ENCODE data around the gene SMOC2. TPM values are rescaled to one million over a fixed set of nuclear protein-coding genes. Genes with fewer than 3 reads are reported as not detected.

Gene SMOC2
- polyA plus RNA-seq, 3 donors, result not detected

DNA sequence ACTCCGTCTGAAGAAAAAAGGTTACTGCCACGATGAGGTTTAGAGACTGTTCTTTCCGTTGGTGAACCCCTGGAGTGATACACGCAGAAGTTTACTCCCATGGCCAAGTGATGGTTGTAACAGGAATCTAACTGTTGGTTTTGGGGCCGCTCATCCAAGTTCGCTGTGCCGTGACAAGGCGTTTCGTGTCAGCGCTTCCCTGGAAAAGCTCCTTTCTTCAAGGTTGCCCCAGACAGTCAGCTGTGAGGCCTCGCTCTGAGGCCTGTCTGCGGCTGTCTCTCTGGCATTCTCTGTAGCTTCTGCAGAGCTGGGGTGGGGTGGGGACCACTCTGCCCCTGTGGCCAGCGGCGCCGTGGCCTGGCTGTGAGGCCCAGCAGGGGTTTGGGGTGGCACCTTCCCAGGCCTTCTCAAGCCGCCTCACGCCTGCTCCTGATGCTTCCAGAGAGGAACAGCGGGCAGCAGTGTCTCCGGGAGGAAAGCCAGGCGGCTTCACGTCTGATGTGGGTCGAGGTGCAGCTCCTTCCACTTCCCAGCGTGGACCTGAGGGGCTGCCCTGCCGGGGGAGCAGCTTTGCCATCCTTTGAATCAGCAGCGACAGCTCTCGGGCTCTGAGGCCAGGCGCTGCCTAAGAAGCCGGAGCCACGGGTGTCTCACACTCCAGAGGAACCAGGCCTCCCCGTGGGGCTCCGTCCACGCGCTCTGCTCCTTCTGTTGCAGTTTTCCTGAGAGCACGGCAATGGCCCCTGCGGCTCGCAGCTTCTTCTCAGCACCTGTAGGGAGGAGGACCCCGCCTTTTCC is 76.2 kb downstream of the SMOC2 start:
- 87% methylated on average over 34 of the region's 37 CpGs for WGBS (ENCODE audit: insufficient coverage)
- Histone ChIP-seq H3K9ac (ENCODE audit: insufficient read depth, low read length, poor library complexity, severe bottlenecking) (no peak overlapping the region), H3K27me3 (ENCODE audit: control insufficient read depth in 2 of 2, insufficient read depth in 2 of 2, low read length in 2 of 2) (no peaks in the 10 kb centered on the region), H3K27ac (ENCODE audit: low read depth in 1 of 2, low read length in 2 of 2) (no peak overlapping the region), H3K4me2 (replicated peaks; ENCODE audit: extremely low read depth, low read length, poor library complexity, severe bottlenecking) (no peak overlapping the region), H2AFZ (ENCODE audit: insufficient read depth, low read depth, low read length, poor library complexity, severe bottlenecking) (no peak overlapping the region), H3K9me3 (replicated peaks in 1 of 2; ENCODE audit: control insufficient read depth in 1 of 2, insufficient read depth in 1 of 2, low read length in 2 of 2) (peaks cover 17 to 33% of the 10 kb centered on the region in 2 donors), H3K4me1 (ENCODE audit: control insufficient read depth in 1 of 2, insufficient read depth in 2 of 2, low read length in 2 of 2) (no peaks in the 10 kb centered on the region), H3K4me3 (replicated peaks in 1 of 3; ENCODE audit: low read depth in 2 of 3, low read length in 3 of 3) (no peak overlapping the region), H3K79me2 (ENCODE audit: insufficient read depth, low read length) (no peaks in the 10 kb centered on the region), H3K36me3 (replicated peaks in 1 of 2; ENCODE audit: control insufficient read depth in 1 of 2, insufficient read depth in 2 of 2, low read length in 2 of 2) (no peaks in the 10 kb centered on the region), H4K20me1 (ENCODE audit: insufficient read depth, low read length) (no peaks in the 10 kb centered on the region)
- Mint-ChIP-seq H3K4me1 (no peaks in the 10 kb centered on the region), H3K27me3 (ENCODE audit: low read depth in 3 of 3) (peaks cover 1 to 7% (median 2%) of the 10 kb centered on the region in 3 donors), H3K9me3 (peaks cover 0 to 14% (median 5%) of the 10 kb centered on the region in 7 donors), H3K36me3 (no peaks in the 10 kb centered on the region), H3K4me3 (no peak overlapping the region), H3K27ac (no peak overlapping the region)
- no peak for DNase-seq
- intact Hi-C loops (cut with micrococcal nuclease), result no loop called here
- TF ChIP-seq, protein P1, sequence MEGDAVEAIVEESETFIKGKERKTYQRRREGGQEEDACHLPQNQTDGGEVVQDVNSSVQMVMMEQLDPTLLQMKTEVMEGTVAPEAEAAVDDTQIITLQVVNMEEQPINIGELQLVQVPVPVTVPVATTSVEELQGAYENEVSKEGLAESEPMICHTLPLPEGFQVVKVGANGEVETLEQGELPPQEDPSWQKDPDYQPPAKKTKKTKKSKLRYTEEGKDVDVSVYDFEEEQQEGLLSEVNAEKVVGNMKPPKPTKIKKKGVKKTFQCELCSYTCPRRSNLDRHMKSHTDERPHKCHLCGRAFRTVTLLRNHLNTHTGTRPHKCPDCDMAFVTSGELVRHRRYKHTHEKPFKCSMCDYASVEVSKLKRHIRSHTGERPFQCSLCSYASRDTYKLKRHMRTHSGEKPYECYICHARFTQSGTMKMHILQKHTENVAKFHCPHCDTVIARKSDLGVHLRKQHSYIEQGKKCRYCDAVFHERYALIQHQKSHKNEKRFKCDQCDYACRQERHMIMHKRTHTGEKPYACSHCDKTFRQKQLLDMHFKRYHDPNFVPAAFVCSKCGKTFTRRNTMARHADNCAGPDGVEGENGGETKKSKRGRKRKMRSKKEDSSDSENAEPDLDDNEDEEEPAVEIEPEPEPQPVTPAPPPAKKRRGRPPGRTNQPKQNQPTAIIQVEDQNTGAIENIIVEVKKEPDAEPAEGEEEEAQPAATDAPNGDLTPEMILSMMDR (IDR thresholded peaks at IDR 0.05), result no peak

DNA sequence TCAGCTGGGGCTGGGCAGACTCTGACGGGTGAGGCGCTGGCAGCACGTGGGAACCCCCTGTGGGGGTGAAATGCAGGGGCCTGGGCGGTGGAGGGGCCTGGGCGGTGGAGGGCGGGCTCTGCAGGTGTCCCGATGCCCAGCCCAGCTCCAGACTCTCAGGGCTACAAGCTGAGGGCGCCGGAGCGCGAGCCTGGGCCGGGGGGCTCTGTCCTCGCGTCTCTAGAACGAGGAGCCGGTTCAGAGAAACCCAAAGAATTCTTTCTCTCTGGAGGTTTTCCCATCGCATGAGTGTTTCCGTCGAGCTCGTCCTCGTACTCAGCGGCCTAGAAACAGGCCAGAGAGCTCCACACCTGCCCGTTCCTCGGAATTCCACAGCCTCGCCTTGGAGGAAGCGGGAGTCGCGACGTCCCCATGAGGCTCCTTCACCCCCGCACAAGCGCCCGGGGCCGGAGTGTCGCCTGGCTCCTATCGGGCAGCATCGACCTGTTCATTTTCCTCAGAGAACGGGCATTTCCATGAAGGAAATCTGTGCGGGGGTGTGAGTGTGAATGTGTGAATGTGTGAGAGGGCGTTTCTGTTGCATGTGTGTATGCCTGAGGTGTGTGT is 76.9 kb downstream of the SMOC2 start:
- peaks cover 0 to 7% (median 2%) of the 10 kb centered on the region in 3 donors for H3K27me3 Mint-ChIP-seq (ENCODE audit: low read depth in 3 of 3)
- Histone ChIP-seq H3K9ac (ENCODE audit: insufficient read depth, low read length, poor library complexity, severe bottlenecking) (no peak overlapping the region), H3K4me3 (replicated peaks in 1 of 3; ENCODE audit: low read depth in 2 of 3, low read length in 3 of 3) (no peak overlapping the region), H3K4me2 (replicated peaks; ENCODE audit: extremely low read depth, low read length, poor library complexity, severe bottlenecking) (no peak overlapping the region), H3K36me3 (replicated peaks in 1 of 2; ENCODE audit: control insufficient read depth in 1 of 2, insufficient read depth in 2 of 2, low read length in 2 of 2) (no peaks in the 10 kb centered on the region), H3K27me3 (ENCODE audit: control insufficient read depth in 2 of 2, insufficient read depth in 2 of 2, low read length in 2 of 2) (no peaks in the 10 kb centered on the region), H2AFZ (ENCODE audit: insufficient read depth, low read depth, low read length, poor library complexity, severe bottlenecking) (no peak overlapping the region), H4K20me1 (ENCODE audit: insufficient read depth, low read length) (no peaks in the 10 kb centered on the region), H3K4me1 (ENCODE audit: control insufficient read depth in 1 of 2, insufficient read depth in 2 of 2, low read length in 2 of 2) (no peaks in the 10 kb centered on the region), H3K27ac (ENCODE audit: low read depth in 1 of 2, low read length in 2 of 2) (no peak overlapping the region), H3K9me3 (replicated peaks in 1 of 2; ENCODE audit: control insufficient read depth in 1 of 2, insufficient read depth in 1 of 2, low read length in 2 of 2) (peaks cover 17 to 33% of the 10 kb centered on the region in 2 donors), H3K79me2 (ENCODE audit: insufficient read depth, low read length) (no peaks in the 10 kb centered on the region)
- intact Hi-C loops (cut with micrococcal nuclease), result no loop called here
- H3K9me3 Mint-ChIP-seq, result peaks cover 0 to 14% (median 5%) of the 10 kb centered on the region in 7 donors
- no peaks in the 10 kb centered on the region for H3K36me3 Mint-ChIP-seq
- 87% methylated on average over 35 of the region's 39 CpGs for WGBS (ENCODE audit: insufficient coverage)
- H3K27ac Mint-ChIP-seq, result no peak overlapping the region
- H3K4me3 Mint-ChIP-seq, result no peak overlapping the region
- no peak for DNase-seq
- TF ChIP-seq, protein P1 (IDR thresholded peaks at IDR 0.05), result no peak
- H3K4me1 Mint-ChIP-seq, result no peaks in the 10 kb centered on the region

All from CD14-positive monocyte (primary cell).